ENCODE results near the gene PROCA1.
A peak's percentile ranks its signal among the peaks of the same experiment; 100 is the strongest.
"Not testable (repeated sequence)": the region's sequence is repeated elsewhere in the genome, so short reads cannot be mapped to it uniquely, and the experiment has no call there.

Gene PROCA1

GRCh38 chr17:28661635-28662526 is 49.8 kb downstream of the PROCA1 start, which contains the start of the genes SDF2 and SUPT6H:
Gene SDF2, minus strand, starts transcription at chr17:28661906. Its CDS starts 30 bp downstream, at chr17:28661876.
Gene SUPT6H, plus strand, starts transcription at chr17:28662205. Its CDS starts 11,197 bp downstream, at chr17:28673402.
- DNase-seq = peak; percentile 82

DNA sequence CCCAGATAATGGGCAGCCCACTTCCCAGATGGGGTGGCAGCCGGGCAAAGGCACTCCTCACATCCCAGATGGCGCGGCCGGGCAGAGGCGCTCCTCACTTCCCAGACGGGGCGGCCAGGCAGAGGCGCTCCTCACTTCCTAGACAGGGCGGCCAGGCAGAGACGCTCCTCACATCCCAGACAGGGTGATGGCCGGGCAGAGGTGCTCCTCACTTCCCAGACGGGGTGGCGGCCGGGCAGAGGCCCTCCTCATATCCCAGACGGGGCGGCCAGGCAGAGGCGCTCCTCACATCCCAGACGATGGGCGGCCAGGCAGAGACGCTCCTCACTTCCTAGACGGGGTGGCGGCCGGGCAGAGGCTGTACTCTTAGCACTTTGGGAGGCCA is 52.2 kb downstream of the PROCA1 start:
- DNase-seq = not testable (repeated sequence)

DNA sequence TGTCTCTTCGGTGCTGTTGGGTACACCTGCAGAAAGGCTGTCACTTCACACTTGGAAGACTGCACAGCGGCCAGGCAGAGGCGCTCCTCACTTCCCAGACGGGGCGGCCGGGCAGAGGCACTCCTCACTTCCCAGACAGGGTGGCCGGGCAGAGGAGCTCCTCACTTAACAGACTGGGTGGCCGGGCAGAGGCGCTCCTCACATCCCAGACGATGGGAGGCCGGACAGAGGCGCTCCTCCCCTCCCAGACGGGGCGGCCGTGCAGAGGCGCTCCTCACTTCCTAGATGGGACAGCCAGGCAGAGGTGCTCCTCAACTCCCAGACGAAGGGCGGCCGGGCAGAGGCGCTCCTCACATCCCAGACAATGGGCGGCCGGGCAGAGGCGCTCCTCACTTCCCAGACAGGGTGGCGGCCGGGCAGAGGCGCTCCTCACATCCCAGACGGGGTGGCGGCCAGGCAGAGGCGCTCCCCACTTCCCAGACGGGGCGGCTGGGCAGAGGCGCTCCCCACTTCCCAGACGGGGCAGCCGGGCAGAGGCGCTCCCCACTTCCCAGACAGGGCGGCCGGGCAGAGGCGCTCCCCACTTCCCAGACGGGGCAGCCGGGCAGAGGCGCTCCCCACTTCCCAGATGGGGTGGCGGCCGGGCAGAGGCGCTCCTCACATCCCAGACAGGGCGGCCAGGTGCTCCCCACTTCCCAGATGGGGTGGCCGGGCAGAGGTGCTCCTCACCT is 52.8 kb downstream of the PROCA1 start:
- not testable (repeated sequence) for DNase-seq

- not testable (repeated sequence) for DNase-seq
Measured at GRCh38 chr17:28658342-28658741, 53.3 kb downstream of the PROCA1 start.

- DNase-seq = peak; percentile 74
Measured at GRCh38 chr17:28657756-28658155, 53.9 kb downstream of the PROCA1 start.

DNA sequence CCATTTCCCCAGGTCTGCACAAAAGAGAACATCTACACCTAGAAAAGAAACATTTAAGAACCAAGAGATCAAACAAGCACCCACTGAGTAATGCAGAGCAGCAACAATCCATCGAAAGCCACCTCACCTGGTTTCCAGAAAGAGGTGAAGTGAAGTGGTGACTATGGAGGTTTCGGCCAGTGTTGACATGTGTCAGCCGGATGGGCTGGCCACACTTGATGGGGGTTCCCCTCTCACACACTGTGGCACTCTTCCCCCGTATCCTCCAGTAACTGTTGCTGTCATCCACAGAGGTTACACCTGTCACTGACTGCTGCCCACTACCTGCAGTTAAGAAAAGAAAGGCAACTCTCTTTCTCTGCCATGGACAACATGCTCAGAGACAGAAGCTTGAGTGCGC is 56.5 kb downstream of the PROCA1 start:
- no peak for DNase-seq

Measured in HCEC 1CT (cell line).